Mesodermal cell (in vitro differentiated cells): ENCODE data around the gene CACNA1E.

Source experiments
- H3K27ac ChIP-seq: 2 replicates; pipeline ENCODE4 v1.7.0; 2013; ENCODE audit warnings: mild to moderate bottlenecking, low read depth, low read length, moderate library complexity; ENCODE audit not compliant: severe bottlenecking
- H3K36me3 ChIP-seq: 2 replicates; pipeline ENCODE4 v1.7.1; 2013; ENCODE audit warnings: mild to moderate bottlenecking, low read length, moderate library complexity; ENCODE audit not compliant: control insufficient read depth, insufficient read depth
- H3K4me1 ChIP-seq: one replicate; pipeline ENCODE4 v1.7.1; 2013; ENCODE audit warnings: mild to moderate bottlenecking, low read length; ENCODE audit not compliant: insufficient read depth, control insufficient read depth, poor library complexity, severe bottlenecking
- H3K4me3 ChIP-seq: 2 replicates; pipeline ENCODE4 v1.7.0; 2013; ENCODE audit warnings: low read length, control low read depth, mild to moderate bottlenecking; ENCODE audit not compliant: insufficient read depth, poor library complexity, severe bottlenecking; ENCODE audit errors: extremely low read depth
- H3K9me3 ChIP-seq: 2 replicates; pipeline ENCODE4 v1.7.1; 2013; ENCODE audit warnings: mild to moderate bottlenecking, low read length, moderate library complexity; ENCODE audit not compliant: control insufficient read depth
- WGBS, 2 experiments: methylation state at CpG; one replicate each; pipeline ENCODE4 v1.1.5; 2013; ENCODE audit warnings: missing lambda C conversion rate in 2 of 2; ENCODE audit not compliant: insufficient coverage in 2 of 2; 5-methylcytosine and 5-hydroxymethylcytosine counted together

Gene CACNA1E

DNA sequence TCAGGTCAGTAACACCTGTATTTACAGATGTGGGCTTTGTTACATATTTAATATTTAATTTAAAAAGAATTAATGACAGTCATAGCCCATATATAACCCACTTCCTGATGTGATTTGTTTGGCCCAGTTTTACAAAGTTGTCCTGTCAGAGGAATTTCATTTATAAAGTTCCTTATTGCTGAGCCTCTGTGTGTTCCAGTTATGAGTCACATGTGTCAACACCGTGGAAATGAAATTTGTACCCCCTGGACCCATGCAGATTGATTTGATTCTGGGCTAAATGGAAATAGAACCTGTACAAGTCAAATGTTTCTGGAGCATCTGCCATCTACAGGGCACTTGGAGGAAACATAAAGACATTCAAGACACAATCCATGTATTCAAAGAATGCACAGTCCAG lies 149.2 kb downstream of the CACNA1E start:
- no peaks in the 10 kb centered on the region for H3K36me3 ChIP-seq
- no peaks in the 10 kb centered on the region for H3K4me1 ChIP-seq
- H3K4me3 ChIP-seq, result no peak overlapping the region
- H3K9me3 ChIP-seq, result no peaks in the 10 kb centered on the region
- 86 to 91% methylated on average over 1 of the region's 1 CpG for WGBS, 2 experiments
- no peak overlapping the region for H3K27ac ChIP-seq

DNA sequence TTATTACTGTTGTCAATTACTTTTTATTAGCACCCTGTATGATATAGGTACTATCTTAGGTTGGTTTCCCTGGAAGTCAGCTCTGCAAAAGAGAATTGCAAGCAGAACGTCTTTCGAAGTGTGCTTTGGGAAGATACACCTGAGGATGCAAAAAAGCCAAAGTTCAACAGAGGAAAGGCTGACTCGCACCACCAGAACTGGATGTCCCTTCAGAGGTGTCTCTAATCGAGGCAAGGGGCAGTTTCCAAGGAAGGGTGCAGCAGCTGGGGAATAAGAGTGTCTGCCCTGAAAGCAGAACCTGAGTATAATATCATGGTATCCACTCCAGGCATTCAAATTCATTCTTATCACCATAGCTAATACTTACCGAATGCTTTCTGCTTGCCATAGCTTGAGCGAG lies 149.6 kb downstream of the CACNA1E start:
- Histone ChIP-seq H3K36me3 (no peaks in the 10 kb centered on the region), H3K27ac (no peak overlapping the region), H3K9me3 (no peaks in the 10 kb centered on the region), H3K4me1 (no peaks in the 10 kb centered on the region), H3K4me3 (no peak overlapping the region)
- 91 to 95% methylated on average over 4 of the region's 6 CpGs for WGBS, 2 experiments

DNA sequence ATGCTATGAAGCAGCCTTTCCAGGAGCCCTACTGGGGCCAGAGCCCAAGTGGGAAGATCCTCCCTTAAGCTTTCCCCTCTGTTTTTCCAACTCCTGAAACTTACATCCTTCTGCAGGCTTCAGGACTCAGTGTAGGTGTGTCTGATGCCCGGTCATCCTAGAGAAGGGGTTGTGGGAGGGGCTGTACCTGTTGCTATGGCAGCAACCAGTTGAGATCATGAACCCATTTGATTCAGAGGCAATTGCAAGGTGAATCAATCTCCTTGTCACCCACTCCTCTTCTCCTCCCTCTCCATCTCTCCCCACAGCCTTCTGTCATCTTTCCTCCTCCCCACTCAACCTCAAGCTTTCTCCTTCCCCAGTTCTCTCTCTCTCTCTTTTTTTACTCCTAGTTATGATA lies 151.8 kb downstream of the CACNA1E start:
- Histone ChIP-seq H3K27ac (no peak overlapping the region), H3K9me3 (no peaks in the 10 kb centered on the region), H3K36me3 (no peaks in the 10 kb centered on the region), H3K4me1 (no peaks in the 10 kb centered on the region), H3K4me3 (no peak overlapping the region)
- no CpG with 5 or more reads among the region's 1 CpG for WGBS, 2 experiments

DNA sequence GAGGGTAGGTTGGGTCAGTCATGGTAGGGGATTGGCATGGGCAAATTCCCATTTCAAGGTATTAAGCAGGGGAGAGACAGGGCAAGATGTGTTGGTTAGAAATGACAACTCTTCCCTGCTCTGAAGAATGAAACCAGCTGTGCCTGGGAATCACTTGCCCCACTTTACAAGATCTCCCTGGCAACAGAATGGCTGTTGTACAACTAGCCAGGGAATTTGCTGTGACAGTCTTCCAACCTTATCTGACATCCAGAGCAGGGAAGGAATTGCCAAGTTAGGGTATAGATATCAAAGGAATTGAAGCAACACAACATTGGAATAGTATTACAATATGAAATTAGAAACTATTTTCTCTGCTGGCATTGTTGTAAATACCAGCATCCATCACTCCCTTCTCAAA lies 154.7 kb downstream of the CACNA1E start:
- Histone ChIP-seq H3K4me3 (no peak overlapping the region), H3K4me1 (no peaks in the 10 kb centered on the region), H3K27ac (no peak overlapping the region), H3K36me3 (no peaks in the 10 kb centered on the region), H3K9me3 (no peaks in the 10 kb centered on the region)

DNA sequence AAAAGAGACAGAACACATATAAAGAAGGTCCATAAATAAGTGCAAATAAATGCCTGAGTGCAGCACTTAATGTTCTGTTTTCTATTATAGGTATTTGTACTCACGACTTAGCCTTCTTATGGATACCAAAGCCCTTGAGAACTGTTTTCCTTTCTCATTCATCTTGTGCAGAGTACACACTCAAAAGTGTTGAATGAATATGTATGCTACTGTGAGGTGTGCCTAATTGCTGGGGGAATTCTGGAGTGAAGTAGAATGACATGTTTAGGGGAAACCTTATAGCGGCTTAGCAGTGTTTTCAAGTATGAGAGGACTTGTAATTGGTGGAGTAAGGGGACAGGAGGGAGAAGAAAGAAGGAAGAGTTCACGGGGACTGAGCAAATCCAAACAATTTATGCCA lies 157.6 kb downstream of the CACNA1E start:
- Histone ChIP-seq H3K36me3 (no peaks in the 10 kb centered on the region), H3K4me3 (no peak overlapping the region), H3K4me1 (no peaks in the 10 kb centered on the region), H3K27ac (no peak overlapping the region), H3K9me3 (no peaks in the 10 kb centered on the region)
- 83 to 100% methylated on average over 1 to 2 of the region's 3 CpGs for WGBS, 2 experiments

DNA sequence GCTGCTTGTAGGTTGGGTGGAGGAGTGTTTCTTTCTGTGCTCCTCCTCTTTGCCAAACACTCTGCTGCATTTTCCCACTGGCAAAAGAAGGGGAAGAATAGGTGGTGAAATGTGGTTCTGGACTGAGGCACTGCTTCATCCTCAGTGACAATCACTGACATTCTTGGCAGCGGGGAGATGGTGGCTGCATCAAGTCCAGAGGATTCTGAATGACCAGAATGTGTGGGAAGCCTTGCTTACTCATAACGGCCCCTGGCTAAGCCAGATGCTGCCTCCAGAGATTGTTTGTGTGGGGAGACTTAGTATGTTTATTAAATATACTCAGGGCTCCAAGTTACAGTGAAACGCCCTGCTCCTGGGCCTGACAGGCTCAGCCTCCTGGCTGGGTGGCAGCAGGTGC lies 160.3 kb downstream of the CACNA1E start:
- Histone ChIP-seq H3K9me3 (no peaks in the 10 kb centered on the region), H3K4me3 (no peak overlapping the region), H3K36me3 (no peaks in the 10 kb centered on the region), H3K27ac (no peak overlapping the region), H3K4me1 (no peaks in the 10 kb centered on the region)
- 50% methylated on average over 1 to 2 of the region's 3 CpGs for WGBS, 2 experiments

DNA sequence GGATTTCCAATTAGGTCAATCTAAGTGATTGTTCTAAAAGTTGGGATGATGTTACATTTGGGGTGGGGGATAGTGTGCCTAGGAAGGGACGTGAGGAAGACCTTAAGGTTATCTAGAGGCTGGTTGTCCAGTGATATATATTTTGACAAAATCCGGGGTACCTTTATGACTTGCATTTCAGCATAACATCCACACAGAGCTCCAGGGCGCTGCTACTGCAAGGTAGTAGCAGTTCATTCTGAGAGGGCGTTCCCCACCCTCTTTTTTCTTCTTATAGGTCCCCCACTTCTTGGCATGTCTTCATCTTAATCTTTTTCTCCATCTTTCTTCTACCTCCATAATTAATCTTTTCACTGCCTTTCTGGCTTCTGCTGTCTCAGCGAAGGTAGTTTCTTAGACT lies 161.9 kb downstream of the CACNA1E start:
- Histone ChIP-seq H3K4me3 (no peak overlapping the region), H3K4me1 (no peaks in the 10 kb centered on the region), H3K36me3 (no peaks in the 10 kb centered on the region), H3K9me3 (no peaks in the 10 kb centered on the region), H3K27ac (no peak overlapping the region)
- whole genome bisulfite sequencing, 2 experiments, result 91 to 92% methylated on average over 4 of the region's 5 CpGs

DNA sequence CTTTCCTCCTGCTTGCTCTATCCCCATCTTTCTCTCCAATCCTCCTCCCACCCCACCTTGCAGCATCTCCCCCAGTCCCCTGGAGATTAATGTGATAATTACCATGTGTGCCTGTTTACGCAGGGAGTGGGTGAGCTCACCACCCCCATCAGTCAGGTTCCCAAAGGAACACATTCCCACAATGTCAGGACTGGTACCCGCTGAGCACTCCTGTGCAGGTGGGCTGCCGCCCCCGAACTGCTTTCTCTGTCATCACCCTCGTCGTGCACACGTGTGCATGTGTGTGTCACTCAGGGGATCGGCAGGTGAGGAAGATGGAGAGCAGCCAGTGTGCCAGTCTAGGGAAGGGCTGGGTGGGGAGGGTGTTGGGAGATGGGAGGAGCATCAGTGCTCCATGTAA lies 163.4 kb downstream of the CACNA1E start:
- Histone ChIP-seq H3K36me3 (no peaks in the 10 kb centered on the region), H3K9me3 (no peaks in the 10 kb centered on the region), H3K27ac (no peak overlapping the region), H3K4me1 (no peaks in the 10 kb centered on the region), H3K4me3 (no peak overlapping the region)
- WGBS, 2 experiments, result 86 to 100% methylated on average over 5 to 7 of the region's 8 CpGs

DNA sequence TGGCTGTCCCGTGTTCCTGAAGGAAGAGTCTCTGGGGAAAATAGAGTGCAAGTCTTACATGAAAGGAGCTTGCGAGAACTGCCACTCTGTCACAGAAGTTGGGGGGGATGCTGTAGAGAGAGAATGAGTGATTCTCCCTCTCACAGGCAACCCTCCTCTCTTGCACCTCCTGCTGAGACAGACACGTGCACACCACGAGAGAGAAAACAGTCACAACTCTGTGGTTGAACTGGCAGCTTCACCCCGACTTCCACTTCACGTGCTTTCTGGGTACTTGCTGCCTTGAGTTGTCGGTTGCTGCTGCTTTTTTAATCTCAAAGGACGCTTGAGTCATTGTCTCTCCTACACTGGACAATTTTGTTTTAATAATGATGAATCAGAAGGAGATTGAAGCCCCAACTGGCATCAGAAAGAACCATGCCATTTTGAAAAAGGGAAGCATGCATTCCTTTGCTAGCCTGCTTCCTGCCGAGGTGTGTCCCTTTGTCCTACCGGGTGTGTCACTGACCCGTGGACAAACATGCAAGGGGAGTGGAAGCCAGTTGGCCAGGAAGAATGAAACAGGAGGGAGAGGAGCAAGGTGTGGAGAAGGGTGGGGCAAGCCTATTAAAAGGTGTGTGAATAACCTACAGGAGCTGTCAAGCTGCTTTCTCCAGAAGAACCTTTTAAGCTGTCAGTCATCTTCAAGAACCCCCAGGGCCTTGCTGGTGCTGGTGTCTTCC lies 164.2 kb downstream of the CACNA1E start:
- 70 to 77% methylated on average over 8 to 10 of the region's 11 CpGs for WGBS, 2 experiments
- H3K36me3 ChIP-seq, result no peaks in the 10 kb centered on the region
- H3K27ac ChIP-seq, result no peak overlapping the region

DNA sequence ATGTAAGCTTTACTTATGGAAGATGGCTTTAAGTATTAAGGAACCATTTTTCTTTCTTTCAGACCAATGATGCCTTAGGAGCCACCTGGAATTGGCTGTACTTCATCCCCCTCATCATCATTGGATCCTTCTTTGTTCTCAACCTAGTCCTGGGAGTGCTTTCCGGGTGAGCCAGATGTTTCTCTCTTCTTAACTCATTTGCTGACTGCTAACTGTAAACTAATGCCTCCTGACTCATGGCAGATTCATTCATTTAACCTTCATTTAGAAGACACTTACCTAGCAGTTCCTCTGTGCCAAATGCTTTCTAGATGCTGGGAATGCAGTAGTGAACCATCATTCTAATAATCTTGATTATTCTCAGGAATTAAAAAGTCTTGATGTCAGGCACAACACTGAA lies 168.0 kb downstream of the CACNA1E start:
- Histone ChIP-seq H3K27ac (no peak overlapping the region), H3K9me3 (no peaks in the 10 kb centered on the region), H3K36me3 (no peaks in the 10 kb centered on the region), H3K4me3 (no peak overlapping the region), H3K4me1 (no peaks in the 10 kb centered on the region)
- 69 to 100% methylated on average over 1 of the region's 1 CpG for WGBS, 2 experiments

More for the DNA sequence above, 164.2 kb downstream of the CACNA1E start:
- Histone ChIP-seq H3K4me3 (no peak overlapping the region), H3K4me1 (no peaks in the 10 kb centered on the region), H3K9me3 (no peaks in the 10 kb centered on the region)

DNA sequence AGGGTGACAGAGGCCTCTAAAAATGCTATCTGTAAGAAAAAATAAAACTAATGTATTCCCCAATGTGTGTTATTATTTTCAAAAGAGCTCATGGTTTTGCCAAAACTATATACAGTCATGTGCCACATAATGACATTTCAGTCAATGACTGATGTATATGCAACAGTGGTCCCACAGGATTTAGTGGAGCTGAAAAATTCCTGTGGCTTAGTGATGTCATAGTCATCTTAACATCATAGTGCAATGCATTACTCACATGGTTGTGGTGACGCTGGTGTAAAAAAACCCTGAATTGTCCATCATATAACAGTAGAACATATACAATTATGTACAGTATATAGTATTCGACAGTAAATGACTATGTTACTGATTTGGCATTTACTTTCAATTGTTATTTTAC lies 172.4 kb downstream of the CACNA1E start:
- peaks cover 5% of the 10 kb centered on the region for H3K4me1 ChIP-seq
- no peaks in the 10 kb centered on the region for H3K36me3 ChIP-seq
- WGBS, 2 experiments, result no CpG with 5 or more reads among the region's 2 CpGs
- H3K27ac ChIP-seq, result no peak overlapping the region
- no peaks in the 10 kb centered on the region for H3K9me3 ChIP-seq
- no peak overlapping the region for H3K4me3 ChIP-seq
